SH-SY5Y (cell line): ENCODE results near the gene MYH2.

ENCODE experiments used
- GATA2 ChIP-seq: IDR thresholded peaks from 2 replicates; pipeline ENCODE4 v1.6.1; 2011; ENCODE audit warnings: mild to moderate bottlenecking, low read depth, low read length
- GATA3 ChIP-seq: IDR thresholded peaks from 2 replicates; pipeline ENCODE4 v1.6.1; 2011; ENCODE audit warnings: low read depth, mild to moderate bottlenecking, low read length, moderate library complexity

- no peak for TF ChIP-seq GATA3
- TF ChIP-seq GATA2: no peak
Measured at GRCh38 chr17:10523064-10523463, 26.4 kb downstream of the MYH2 start.
